GM21390 (cell line): Measurements from ENCODE around the gene SCAMP5.

Experiments
- ATAC-seq: cut with Tn5 transposase; IDR thresholded peaks from one replicate; pipeline ENCODE4 v1.9.1; 2021; ENCODE audit not compliant: unreplicated experiment

SCAMP5 gene

GRCh38 chr15:74995182-74995778 lies at the start of gene SCAMP5:
Gene SCAMP5 (plus strand): TSS chr15:74995563. CDS start chr15:75011840, 16,277 bp downstream.
- no peak for ATAC-seq

DNA sequence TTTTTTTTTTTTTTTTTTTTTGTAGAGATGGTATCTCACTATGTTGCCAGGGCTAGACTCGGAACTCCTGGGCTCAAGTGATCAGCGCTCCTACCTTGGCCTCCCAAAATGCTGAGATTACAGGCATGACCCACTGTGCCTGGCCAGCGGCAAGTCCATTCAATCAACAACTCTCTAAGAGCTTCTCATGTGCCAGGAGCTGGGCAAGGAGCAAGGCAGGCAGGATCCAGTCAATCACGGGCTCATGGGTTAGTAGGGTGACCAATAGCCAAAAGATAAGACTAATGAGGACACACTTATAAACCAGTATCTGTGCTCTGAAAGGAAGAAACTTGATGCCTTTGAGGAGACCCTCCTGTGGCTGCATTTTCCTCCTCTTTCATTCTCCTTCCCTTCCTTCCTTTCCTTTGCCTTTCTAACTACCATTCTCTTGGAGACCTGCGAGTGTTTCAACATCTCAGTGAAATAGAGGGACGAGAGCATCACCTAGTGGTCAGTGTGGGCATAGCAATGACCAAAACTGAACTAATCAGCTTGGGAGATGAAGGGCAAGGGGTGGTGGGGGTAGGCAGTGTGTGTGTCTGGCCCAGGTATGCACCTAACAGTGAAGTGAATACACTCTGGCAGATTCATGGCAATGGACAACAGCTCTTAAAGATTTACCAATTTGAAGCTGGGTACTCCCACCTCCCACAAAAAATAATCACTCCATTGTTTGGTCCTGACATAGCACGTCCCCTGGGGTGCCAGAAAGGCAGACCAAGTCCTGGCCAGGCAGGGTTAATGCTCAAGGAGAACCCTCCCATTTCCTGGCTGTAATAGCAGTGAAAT lies 45.1 kb upstream of the SCAMP5 start:
- ATAC-seq, result no peak

GRCh38 chr15:74951006-74951405 lies 44.4 kb upstream of the SCAMP5 start:
- no peak for ATAC-seq

- ATAC-seq, result no peak
Observed at GRCh38 chr15:74954515-74954914, 40.8 kb upstream of the SCAMP5 start.

DNA sequence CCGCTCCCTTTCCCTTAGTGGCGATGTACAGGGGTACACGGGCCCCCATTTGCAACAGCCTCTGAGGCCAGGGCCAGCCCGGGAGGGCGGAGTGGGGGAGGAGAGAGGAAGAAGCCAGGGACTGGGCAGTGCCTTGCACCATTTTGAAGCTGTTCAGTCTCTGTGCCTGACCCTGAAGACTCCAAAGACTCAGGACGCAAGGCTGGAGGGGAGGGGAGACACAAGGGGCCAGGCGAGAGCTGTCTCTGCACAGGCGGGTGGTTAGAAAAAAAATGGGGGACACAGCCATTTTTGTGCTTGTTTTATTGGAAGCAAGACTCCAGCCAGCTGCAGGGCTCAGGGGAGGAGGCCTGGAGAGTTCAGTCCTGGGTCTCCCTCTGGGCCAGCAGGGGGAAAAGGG lies 40.3 kb upstream of the SCAMP5 start:
- ATAC-seq, result no peak

DNA sequence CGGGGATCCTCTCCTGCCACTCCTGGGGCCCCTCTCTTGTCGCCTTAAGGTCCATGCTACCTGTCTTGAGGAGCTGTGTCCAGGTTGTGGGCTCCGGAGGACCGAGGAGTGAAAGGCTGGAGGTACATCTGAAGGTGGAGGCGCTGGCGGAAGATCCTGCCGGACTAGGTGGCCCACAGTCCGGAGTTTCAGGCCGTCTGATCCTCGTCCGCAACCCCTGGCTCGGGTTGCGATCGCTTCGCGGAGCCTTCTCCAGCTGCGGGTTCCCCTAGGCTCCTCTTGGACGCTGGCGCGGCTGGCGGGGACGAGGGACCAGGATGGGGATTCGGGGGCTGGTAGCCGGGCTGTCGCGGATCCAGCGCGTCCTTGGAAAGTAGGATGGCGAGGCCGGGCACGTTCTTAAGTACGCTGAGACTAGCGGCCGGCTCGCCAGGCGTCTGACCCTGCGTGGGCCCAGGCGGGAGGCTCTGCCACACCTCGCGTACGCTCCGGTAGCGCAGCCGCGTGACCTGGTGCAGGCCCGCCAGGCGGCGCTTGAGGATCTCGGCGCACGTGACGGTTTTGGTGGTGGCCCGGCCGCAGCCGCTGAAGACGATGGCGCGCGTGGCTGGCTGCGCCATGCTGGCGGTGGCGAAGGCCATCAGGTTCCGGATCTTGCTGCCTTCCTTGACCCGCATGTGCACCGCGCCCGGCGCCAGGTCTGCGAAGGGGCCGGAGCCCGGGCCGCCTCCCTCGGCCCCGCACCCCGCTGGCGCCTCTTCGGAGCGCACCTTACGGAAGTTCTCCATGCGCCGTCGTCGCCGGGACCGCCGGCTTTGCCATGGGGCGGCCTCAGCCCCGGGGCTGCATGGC lies 39.3 kb upstream of the SCAMP5 start:
- peak; percentile 39 for ATAC-seq

DNA sequence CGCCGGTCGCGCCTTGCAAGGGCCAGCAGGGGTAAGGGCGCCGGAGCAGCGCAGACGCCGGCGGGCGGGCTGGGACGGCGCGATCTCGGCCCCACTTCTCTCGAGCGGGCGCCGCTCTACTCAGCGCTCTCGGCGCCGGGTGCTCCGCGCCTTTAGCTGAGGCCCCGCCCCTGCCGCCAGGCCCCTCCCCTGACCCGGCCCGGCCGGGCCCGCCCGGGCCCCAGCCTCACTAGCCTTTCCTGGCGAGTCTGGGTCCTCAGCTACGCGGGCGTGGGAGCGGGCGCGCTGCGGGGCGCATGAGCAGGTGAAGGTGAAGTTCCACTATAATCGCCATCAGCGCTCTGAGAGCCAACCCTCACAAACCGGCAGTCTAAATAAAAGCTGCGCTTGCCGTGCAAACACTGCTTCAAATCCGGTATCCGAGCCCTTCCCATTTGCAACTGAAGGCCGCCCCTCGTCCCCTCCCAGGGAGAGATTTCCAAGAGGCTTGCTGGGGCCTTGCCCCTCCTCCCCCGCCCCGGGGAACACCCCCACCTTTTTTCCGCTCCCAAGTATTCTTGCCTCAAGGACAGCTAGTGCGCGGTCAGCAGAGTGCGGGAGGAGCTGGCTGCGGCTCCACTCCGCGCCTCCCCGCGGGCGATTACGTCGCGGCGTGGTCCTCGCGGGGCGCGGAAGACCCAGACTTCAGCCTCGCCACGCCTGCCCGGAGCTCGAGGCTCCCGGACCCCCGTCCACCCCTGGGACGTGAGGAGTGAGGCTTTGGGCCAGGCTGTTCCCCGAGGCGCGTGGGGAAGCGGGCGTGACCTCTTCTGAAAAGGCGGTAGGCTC lies 38.5 kb upstream of the SCAMP5 start, which contains the start of gene RPP25:
RPP25 (minus strand) TSS at position 125 of the 828 bp plus-strand sequence. CDS start 189 bp downstream, outside the sequence.
- ATAC-seq, result peak; percentile 83

DNA sequence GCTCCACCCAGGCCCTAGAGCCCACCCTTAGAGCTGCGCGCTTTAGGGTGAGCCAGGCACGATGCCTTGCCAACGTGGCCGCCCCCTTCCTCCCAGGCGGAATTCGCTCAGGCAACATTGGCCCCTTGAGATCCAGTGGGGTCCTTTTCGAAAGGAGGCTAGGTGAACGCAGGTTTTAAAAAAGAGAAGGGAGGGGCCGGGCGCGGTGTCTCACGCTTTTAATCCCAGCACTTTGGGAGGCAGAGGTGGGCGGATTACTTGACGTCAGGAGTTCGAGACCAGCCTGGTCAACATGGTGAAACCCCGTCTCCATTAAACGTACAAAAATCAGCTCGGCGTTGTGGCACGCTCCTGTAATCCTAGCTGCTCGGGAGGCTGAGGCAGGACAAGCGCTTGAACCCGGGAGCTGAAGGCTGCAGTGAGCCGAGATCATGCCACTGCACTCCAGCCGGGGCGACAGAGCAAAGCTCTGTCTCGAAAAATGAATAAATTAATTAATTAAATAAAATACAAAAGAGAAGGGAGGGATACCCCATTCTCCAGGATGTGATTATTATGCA lies 37.8 kb upstream of the SCAMP5 start:
- no peak for ATAC-seq

- no peak for ATAC-seq
Observed at GRCh38 chr15:74958320-74958907, 36.9 kb upstream of the SCAMP5 start.

GRCh38 chr15:74958908-74959585 lies 36.3 kb upstream of the SCAMP5 start:
- ATAC-seq, result no peak

DNA sequence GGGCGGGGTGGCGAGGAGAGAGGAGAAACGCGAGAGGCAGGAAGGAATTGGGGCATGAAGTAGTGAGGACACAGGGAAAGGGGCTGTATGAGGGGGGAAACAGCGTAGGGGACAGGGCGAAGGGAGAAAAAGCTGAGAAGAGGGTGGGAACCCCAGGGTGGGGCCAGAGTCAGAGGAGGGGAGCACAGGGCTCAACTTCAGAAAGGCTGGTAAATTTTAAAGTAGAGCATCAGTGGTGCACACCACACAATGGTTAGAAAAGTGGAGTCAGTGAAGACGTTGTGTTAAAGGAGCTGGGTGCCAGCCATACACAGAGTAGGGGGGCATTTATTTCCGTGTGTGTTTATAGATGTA lies 35.8 kb upstream of the SCAMP5 start:
- no peak for ATAC-seq

DNA sequence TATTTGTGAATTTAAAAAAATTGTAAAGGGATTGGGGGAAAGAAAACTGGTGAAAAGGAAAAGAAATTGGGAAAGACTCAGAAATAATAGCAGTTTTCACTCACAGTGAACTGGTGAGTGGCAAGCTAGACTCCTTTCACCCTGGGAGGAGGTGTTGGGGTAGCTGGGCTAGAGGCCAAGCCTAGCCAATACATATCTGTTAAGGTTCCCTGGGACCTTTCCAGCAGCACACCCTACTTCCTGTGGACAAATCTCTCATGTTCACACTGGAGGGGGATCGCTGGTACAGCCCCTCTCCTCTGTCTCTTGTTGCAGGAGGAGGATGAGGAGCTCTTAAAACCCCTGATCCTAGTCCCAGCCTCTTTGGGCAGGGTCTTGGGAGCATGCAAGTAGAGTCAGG lies 35.1 kb upstream of the SCAMP5 start:
- no peak for ATAC-seq

GRCh38 chr15:74960995-74961588 lies 34.3 kb upstream of the SCAMP5 start:
- no peak for ATAC-seq

- no peak for ATAC-seq
Observed at GRCh38 chr15:74961616-74962015, 33.7 kb upstream of the SCAMP5 start.

DNA sequence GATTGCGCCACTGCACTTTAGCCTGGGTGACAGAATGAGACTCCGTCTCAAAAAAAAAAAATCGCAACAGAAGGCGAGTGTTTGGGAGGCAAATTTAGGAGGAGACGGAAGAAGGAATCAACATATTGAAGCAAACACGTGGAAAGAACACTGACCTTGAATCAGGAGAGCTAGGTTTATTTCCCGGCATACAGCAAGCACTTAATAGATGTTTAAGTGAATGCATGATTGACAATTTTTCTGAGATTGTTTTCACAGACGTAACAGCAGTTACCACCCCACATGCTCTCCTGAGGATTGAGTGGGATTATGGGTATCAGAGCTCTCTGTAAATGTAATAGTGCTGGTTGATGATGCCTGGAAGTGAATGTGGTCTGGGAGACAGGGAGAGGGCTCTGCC lies 33.1 kb upstream of the SCAMP5 start:
- no peak for ATAC-seq

GRCh38 chr15:74962671-74963070 lies 32.7 kb upstream of the SCAMP5 start:
- ATAC-seq, result no peak

GRCh38 chr15:74963213-74963612 lies 32.1 kb upstream of the SCAMP5 start:
- ATAC-seq, result no peak

- no peak for ATAC-seq
Observed at GRCh38 chr15:74964794-74965193, 30.6 kb upstream of the SCAMP5 start.

DNA sequence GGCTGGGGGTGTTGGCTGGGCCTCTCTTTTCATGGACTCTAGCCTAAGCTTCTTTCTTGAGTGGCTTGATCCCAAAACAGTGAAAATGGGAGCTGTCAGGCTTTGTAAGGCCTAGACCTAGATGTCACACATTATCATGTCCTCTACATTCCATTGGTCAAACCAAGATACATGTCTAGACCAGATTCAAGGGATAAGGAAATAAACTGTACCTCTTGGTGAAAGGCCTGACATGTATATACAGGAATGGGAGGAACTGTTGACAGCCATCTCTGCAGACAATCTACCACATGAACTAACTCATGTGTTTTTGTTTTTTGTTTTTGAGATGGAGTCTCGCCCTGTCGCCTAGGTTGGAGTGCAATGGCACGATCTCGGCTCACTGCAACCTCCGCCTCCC lies 27.7 kb upstream of the SCAMP5 start:
- ATAC-seq, result no peak
